ENCODE data around the gene CILP2. TPM values are rescaled to one million over a fixed set of nuclear protein-coding genes. Genes with fewer than 3 reads are reported as not detected.

Gene CILP2
- total RNA-seq, 2 experiments from 2014 or later: 0.16 to 0.24 TPM

- no peak for ATAC-seq
- Mint-ChIP-seq H3K4me1 (ENCODE audit: low read depth) (peaks cover 25% of the 10 kb centered on the region), H3K4me3 (no peak overlapping the region), H3K27ac (no peak overlapping the region), H3K9me3 (ENCODE audit: insufficient read depth) (no peaks in the 10 kb centered on the region), H3K36me3 (ENCODE audit: low read depth) (no peaks in the 10 kb centered on the region), H3K27me3 (ENCODE audit: low read depth) (peaks cover 11% of the 10 kb centered on the region)
- CTCF ChIA-PET: interaction anchor here (1.8 kb wide), 1 partner anchor 11 kb away, joined by 4 read pairs; no protein-coding TSS in a partner anchor
- POLR2A ChIA-PET: interaction anchor here (1.0 kb wide), 1 partner anchor 11 kb away, joined by 3 read pairs; no protein-coding TSS in a partner anchor
- no peak for DNase-seq
These were observed 5.0 kb downstream of the CILP2 start for GRCh38 chr19:19543101-19543500.

- peaks cover 23% of the 10 kb centered on the region for H3K4me1 Mint-ChIP-seq (ENCODE audit: low read depth)
- no peak for ATAC-seq
- ChIA-PET POLR2A (interaction anchor here (1.0 kb wide), 1 partner anchor 11 kb away, joined by 3 read pairs; no protein-coding TSS in a partner anchor), CTCF (interaction anchor here (1.8 kb wide), 1 partner anchor 11 kb away, joined by 4 read pairs; no protein-coding TSS in a partner anchor)
- H3K27me3 Mint-ChIP-seq (ENCODE audit: low read depth): peaks cover 8% of the 10 kb centered on the region
- no peaks in the 10 kb centered on the region for H3K36me3 Mint-ChIP-seq (ENCODE audit: low read depth)
- no peak overlapping the region for H3K4me3 Mint-ChIP-seq
- H3K27ac Mint-ChIP-seq: no peak overlapping the region
- H3K9me3 Mint-ChIP-seq (ENCODE audit: insufficient read depth): no peaks in the 10 kb centered on the region
- no peak for DNase-seq
These were observed 5.6 kb downstream of the CILP2 start for GRCh38 chr19:19543640-19544039.

- Mint-ChIP-seq H3K4me3 (no peak overlapping the region), H3K27me3 (ENCODE audit: low read depth) (peaks cover 6% of the 10 kb centered on the region), H3K4me1 (ENCODE audit: low read depth) (peaks cover 20% of the 10 kb centered on the region), H3K27ac (no peak overlapping the region), H3K9me3 (ENCODE audit: insufficient read depth) (no peaks in the 10 kb centered on the region), H3K36me3 (ENCODE audit: low read depth) (no peaks in the 10 kb centered on the region)
- DNase-seq (no peak), ATAC-seq (no peak)
- ChIA-PET CTCF (interaction anchor here (1.8 kb wide), 1 partner anchor 10 kb away, joined by 4 read pairs; no protein-coding TSS in a partner anchor), POLR2A (no interaction called here)
These were observed 6.3 kb downstream of the CILP2 start for GRCh38 chr19:19544257-19544953.

GRCh38 chr19:19544954-19545591 lies 7.0 kb downstream of the CILP2 start:
- CTCF ChIA-PET: interaction anchor here (1.8 kb wide), 1 partner anchor 9 kb away, joined by 4 read pairs; no protein-coding TSS in a partner anchor
- peaks cover 6% of the 10 kb centered on the region for H3K27me3 Mint-ChIP-seq (ENCODE audit: low read depth)

GRCh38 chr19:19545707-19546106 lies 7.6 kb downstream of the CILP2 start:
- H3K27me3 Mint-ChIP-seq (ENCODE audit: low read depth): peaks cover 3% of the 10 kb centered on the region
- POLR2A ChIA-PET: no interaction called here
- no peaks in the 10 kb centered on the region for H3K36me3 Mint-ChIP-seq (ENCODE audit: low read depth)
- H3K27ac Mint-ChIP-seq: no peak overlapping the region
- H3K4me1 Mint-ChIP-seq (ENCODE audit: low read depth): peaks cover 16% of the 10 kb centered on the region
- DNase-seq (no peak), ATAC-seq (no peak)
- no peaks in the 10 kb centered on the region for H3K9me3 Mint-ChIP-seq (ENCODE audit: insufficient read depth)
- CTCF ChIA-PET: interaction anchor here (0.9 kb wide), 1 partner anchor 8 kb away, joined by 3 read pairs; no protein-coding TSS in a partner anchor
- no peak overlapping the region for H3K4me3 Mint-ChIP-seq

More at GRCh38 chr19:19544954-19545591, 7.0 kb downstream of the CILP2 start:
- ATAC-seq (no peak), DNase-seq (no peak)
- Mint-ChIP-seq H3K4me3 (no peak overlapping the region), H3K4me1 (ENCODE audit: low read depth) (peaks cover 20% of the 10 kb centered on the region), H3K9me3 (ENCODE audit: insufficient read depth) (no peaks in the 10 kb centered on the region), H3K36me3 (ENCODE audit: low read depth) (no peaks in the 10 kb centered on the region), H3K27ac (no peak overlapping the region)
- POLR2A ChIA-PET: no interaction called here

- Mint-ChIP-seq H3K27me3 (ENCODE audit: low read depth) (peaks cover 3% of the 10 kb centered on the region), H3K36me3 (ENCODE audit: low read depth) (no peaks in the 10 kb centered on the region), H3K4me3 (no peak overlapping the region), H3K4me1 (ENCODE audit: low read depth) (peaks cover 9% of the 10 kb centered on the region), H3K9me3 (ENCODE audit: insufficient read depth) (peaks cover 4% of the 10 kb centered on the region), H3K27ac (no peak overlapping the region)
- ChIA-PET CTCF (interaction anchor here (0.9 to 1.7 kb wide), 3 partner anchors 10 to 56 kb away, joined by 3 to 5 read pairs (median 4); no protein-coding TSS in a partner anchor), POLR2A (no interaction called here)
- DNase-seq: no peak
- ATAC-seq: no peak
These were observed 8.7 kb downstream of the CILP2 start for GRCh38 chr19:19546751-19547162.

- Mint-ChIP-seq H3K36me3 (ENCODE audit: low read depth) (no peaks in the 10 kb centered on the region), H3K27me3 (ENCODE audit: low read depth) (peaks cover 3% of the 10 kb centered on the region), H3K27ac (no peak overlapping the region), H3K9me3 (ENCODE audit: insufficient read depth) (peaks cover 4% of the 10 kb centered on the region), H3K4me3 (no peak overlapping the region), H3K4me1 (ENCODE audit: low read depth) (no peaks in the 10 kb centered on the region)
- CTCF ChIA-PET: interaction anchor here (0.7 to 2.2 kb wide), 5 partner anchors 9 to 55 kb away, joined by 3 to 8 read pairs (median 5); no protein-coding TSS in a partner anchor
- ATAC-seq (no peak), DNase-seq (no peak)
- POLR2A ChIA-PET: no interaction called here
These were observed 9.7 kb downstream of the CILP2 start for GRCh38 chr19:19547674-19548336.

- peaks cover 4% of the 10 kb centered on the region for H3K4me1 Mint-ChIP-seq (ENCODE audit: low read depth)
- CTCF ChIA-PET: interaction anchor here (2.2 kb wide), 1 partner anchor 17 kb away, joined by 8 read pairs; no protein-coding TSS in a partner anchor
- H3K9me3 Mint-ChIP-seq (ENCODE audit: insufficient read depth): peaks cover 4% of the 10 kb centered on the region
- H3K27ac Mint-ChIP-seq: peak overlapping the region; percentile 6
- POLR2A ChIA-PET: no interaction called here
- H3K4me3 Mint-ChIP-seq: no peak overlapping the region
- H3K27me3 Mint-ChIP-seq (ENCODE audit: low read depth): peaks cover 3% of the 10 kb centered on the region
- no peaks in the 10 kb centered on the region for H3K36me3 Mint-ChIP-seq (ENCODE audit: low read depth)
- ATAC-seq (no peak), DNase-seq (no peak)
These were observed 11.1 kb downstream of the CILP2 start for GRCh38 chr19:19548915-19549759.

GRCh38 chr19:19549804-19550464 lies 11.9 kb downstream of the CILP2 start:
- Mint-ChIP-seq H3K27ac (no peak overlapping the region), H3K4me1 (ENCODE audit: low read depth) (peaks cover 8% of the 10 kb centered on the region), H3K36me3 (ENCODE audit: low read depth) (no peaks in the 10 kb centered on the region), H3K4me3 (no peak overlapping the region), H3K27me3 (ENCODE audit: low read depth) (peaks cover 3% of the 10 kb centered on the region), H3K9me3 (ENCODE audit: insufficient read depth) (peaks cover 4% of the 10 kb centered on the region)
- no peak for DNase-seq
- no peak for ATAC-seq
- POLR2A ChIA-PET: interaction anchor here (1.9 kb wide), 1 partner anchor 34 kb away, joined by 5 read pairs; the partner anchor contains the start of genes NDUFA13 and TSSK6
- CTCF ChIA-PET: interaction anchor here (2.2 kb wide), 1 partner anchor 18 kb away, joined by 8 read pairs; no protein-coding TSS in a partner anchor

- H3K27me3 Mint-ChIP-seq (ENCODE audit: low read depth): peaks cover 3% of the 10 kb centered on the region
- peaks cover 4% of the 10 kb centered on the region for H3K9me3 Mint-ChIP-seq (ENCODE audit: insufficient read depth)
- ChIA-PET CTCF (interaction anchor here (1.1 to 2.7 kb wide), 2 partner anchors 18 to 57 kb away, joined by 4 to 18 read pairs; no protein-coding TSS in a partner anchor), POLR2A (interaction anchor here (1.9 kb wide), 1 partner anchor 35 kb away, joined by 5 read pairs; the partner anchor contains the start of genes NDUFA13 and TSSK6)
- DNase-seq (no peak), ATAC-seq (no peak)
- H3K27ac Mint-ChIP-seq: no peak overlapping the region
- H3K4me1 Mint-ChIP-seq (ENCODE audit: low read depth): peaks cover 8% of the 10 kb centered on the region
- H3K36me3 Mint-ChIP-seq (ENCODE audit: low read depth): no peaks in the 10 kb centered on the region
- H3K4me3 Mint-ChIP-seq: no peak overlapping the region
These were observed 12.4 kb downstream of the CILP2 start for GRCh38 chr19:19550485-19550929.
